HCT116 (cell line): Measurements from ENCODE around the gene DENND1A. TPM values are rescaled to one million over a fixed set of nuclear protein-coding genes. Genes with fewer than 3 reads are reported as not detected.

ENCODE experiments used
- ATAC-seq: fragments of 200-7000 bp; cut with Tn5 transposase; 2 replicates; pipeline ENCODE4 v1.9.1; 2020; ENCODE audit warnings: mild to moderate bottlenecking, moderate library complexity
- BruUV-seq: library from RNA; stranded (reverse); fragments of 400-500 nt; replicated peaks from 2 replicates; lab custom pipeline; 2021; lab: Mats Ljungman, UMichigan
- CTCF ChIA-PET: fragments of 300-600 bp; sonication (Branson Sonifier 250); formaldehyde crosslinking; loops from one replicate; lab custom pipeline; 2021; ENCODE audit warnings: antibody characterized with exemption; lab: Charles Lee
- POLR2A ChIA-PET: fragments of 300-600, 350-600 bp; sonication (Branson Sonifier 250); formaldehyde crosslinking; loops from one replicate; lab custom pipeline; 2021; ENCODE audit warnings: antibody characterized with exemption; lab: Charles Lee
- RAD21 ChIA-PET, 2 experiments: fragments of 300-600 bp; sonication (Branson Sonifier 250); formaldehyde crosslinking; loops; one replicate each; lab custom pipeline; 2023; ENCODE audit warnings: low total read pairs in 2 of 2; ENCODE audit not compliant: uncharacterized antibody in 2 of 2, unreplicated experiment in 2 of 2, low non-redundant PET in 1 of 2; lab: Charles Lee
- DNase-seq: peaks from one replicate; pipeline ENCODE4 v3.0.0-alpha.2; 2010; ENCODE audit warnings: low read depth, low spot score
- H2AFZ ChIP-seq: fragments of 200-600 bp; shearing (Covaris generic), sonication (generic); 2 replicates; pipeline ENCODE4 v1.6.1; 2017; ENCODE audit warnings: low read depth, mixed run types, mixed read lengths, antibody characterized with exemption, low read length; ENCODE audit not compliant: poor library complexity, severe bottlenecking
- H3K27ac ChIP-seq: 2 replicates; pipeline ENCODE4 v1.5.1; 2012; ENCODE audit warnings: low read depth, low read length
- H3K27me3 ChIP-seq: fragments of 200-600 bp; sonication (generic); 2 replicates; pipeline ENCODE4 v1.6.1; 2016; ENCODE audit warnings: mixed run types, low read length, mixed read lengths; ENCODE audit not compliant: insufficient read depth
- H3K36me3 ChIP-seq, 2 experiments: fragments of 200-500 bp in 1 of 2; fragments of 200-600 bp in 1 of 2; sonication (Bioruptor generic) in 1 of 2; sonication (generic) in 1 of 2; 2 replicates each; pipeline versions ENCODE4 v1.5.1 to v1.6.1; 2014 to 2016; ENCODE audit warnings: low read length in 2 of 2, inconsistent platforms in 1 of 2, mixed read lengths in 1 of 2, mixed run types in 1 of 2; ENCODE audit not compliant: insufficient read depth in 2 of 2, control insufficient read depth in 1 of 2
- H3K4me1 ChIP-seq, 2 experiments: fragments of 200-600 bp in 1 of 2; sonication (generic) in 1 of 2; 2 replicates each; pipeline versions ENCODE4 v1.5.1 to v1.6.1; 2012 to 2017; ENCODE audit warnings: low read length in 2 of 2, inconsistent platforms in 1 of 2, mild to moderate bottlenecking in 1 of 2, mixed read lengths in 1 of 2, mixed run types in 1 of 2, moderate library complexity in 1 of 2; ENCODE audit not compliant: insufficient read depth in 2 of 2, control insufficient read depth in 1 of 2
- H3K4me2 ChIP-seq: fragments of 200-600 bp; sonication (generic); 2 replicates; pipeline ENCODE4 v1.6.1; 2017; ENCODE audit warnings: mixed run types, low read length, mixed read lengths
- H3K4me3 ChIP-seq, 2 experiments: fragments of 200-600 bp in 1 of 2; sonication (generic) in 1 of 2; replicated peaks in 1 of 2; 2 replicates each; pipeline ENCODE4 v1.5.1; 2011 to 2016; ENCODE audit warnings: low read length in 2 of 2, control low read depth in 1 of 2, low read depth in 1 of 2, mild to moderate bottlenecking in 1 of 2, mixed read lengths in 1 of 2, mixed run types in 1 of 2
- H3K79me2 ChIP-seq: fragments of 200-600 bp; sonication (generic); 2 replicates; pipeline ENCODE4 v1.6.1; 2017; ENCODE audit warnings: mild to moderate bottlenecking, mixed run types, low read length, moderate library complexity, mixed read lengths; ENCODE audit not compliant: insufficient read depth
- H3K9ac ChIP-seq: fragments of 200-600 bp; sonication (generic); 2 replicates; pipeline ENCODE4 v1.6.1; 2016; ENCODE audit warnings: low read length, mixed read lengths
- H3K9me2 ChIP-seq: fragments of 200-600 bp; sonication (generic), shearing (Covaris generic); 2 replicates; pipeline ENCODE4 v1.6.1; 2017; ENCODE audit warnings: mixed run types, mild to moderate bottlenecking, moderate library complexity; ENCODE audit not compliant: insufficient read depth
- H3K9me3 ChIP-seq, 2 experiments: fragments of 200-500 bp in 1 of 2; fragments of 200-600 bp in 1 of 2; sonication (Bioruptor generic) in 1 of 2; sonication (generic) in 1 of 2; 2 replicates each; pipeline ENCODE4 v1.6.1; 2014 to 2017; ENCODE audit warnings: low read length in 2 of 2, mixed read lengths in 2 of 2, inconsistent platforms in 1 of 2, low read depth in 1 of 2, mild to moderate bottlenecking in 1 of 2, mixed run types in 1 of 2, moderate library complexity in 1 of 2; ENCODE audit not compliant: control insufficient read depth in 1 of 2, insufficient read depth in 1 of 2
- H4K20me1 ChIP-seq: fragments of 200-600 bp; sonication (generic), shearing (Covaris generic); 2 replicates; pipeline ENCODE4 v1.6.1; 2017; ENCODE audit warnings: mixed run types, mild to moderate bottlenecking, moderate library complexity; ENCODE audit not compliant: insufficient read depth
- CBX3 ChIP-seq: IDR thresholded peaks from 2 replicates; pipeline ENCODE4 v1.6.1; 2012; ENCODE audit warnings: low read depth
- CEBPB ChIP-seq: IDR thresholded peaks from 2 replicates; pipeline ENCODE4 v1.6.1; 2012; ENCODE audit warnings: low read depth
- EZH2 ChIP-seq: fragments of 200-600 bp; sonication (generic); IDR thresholded peaks from 2 replicates; pipeline ENCODE4 v1.6.1; 2017; ENCODE audit warnings: antibody characterized with exemption, mixed run types
- FOSL1 ChIP-seq: IDR thresholded peaks from 2 replicates; pipeline ENCODE4 v1.6.1; 2012; ENCODE audit warnings: low read depth
- POLR2A ChIP-seq: IDR thresholded peaks from 2 replicates; pipeline ENCODE4 v1.7.0; 2011; ENCODE audit warnings: borderline replicate concordance; ENCODE audit not compliant: insufficient read depth, insufficient read length; ENCODE audit errors: extremely low read depth
- POLR2AphosphoS5 ChIP-seq: IDR thresholded peaks from 2 replicates; pipeline ENCODE4 v1.6.1; 2011; ENCODE audit warnings: mild to moderate bottlenecking, low read depth, low read length, moderate library complexity
- SIN3A ChIP-seq: IDR thresholded peaks from 2 replicates; pipeline ENCODE4 v1.6.1; 2012; ENCODE audit warnings: low read depth
- SRF ChIP-seq: IDR thresholded peaks from 2 replicates; pipeline ENCODE4 v1.6.1; 2012; ENCODE audit warnings: low read depth
- TCF7L2 ChIP-seq: IDR thresholded peaks from 2 replicates; pipeline ENCODE4 v1.7.0; 2011; ENCODE audit warnings: borderline replicate concordance, inconsistent platforms; ENCODE audit not compliant: insufficient read depth, insufficient read length; ENCODE audit errors: extremely low read depth
- ZFX ChIP-seq: fragments of 450-650 bp; IDR thresholded peaks from 2 replicates; pipeline ENCODE4 v1.6.1; 2017
- intact Hi-C: fragments of 100-400 bp; cut with micrococcal nuclease; formaldehyde crosslinking; loops from 2 replicates; pipeline ENCODE4 v1.10.0; 2022
- total RNA-seq: library from RNA; stranded (reverse); gene quantifications from one replicate; pipeline ENCODE4 v1.2.1, GENCODE V29; 2021; ENCODE audit not compliant: unreplicated experiment
- TF ChIP-seq, protein P1 (sequence below): IDR thresholded peaks from 2 replicates; pipeline ENCODE4 v1.6.1; 2011; ENCODE audit warnings: mild to moderate bottlenecking, low read length, moderate library complexity; ENCODE audit not compliant: insufficient replicate concordance; ENCODE audit errors: extremely low read depth
- TF ChIP-seq, protein P2 (sequence below): IDR thresholded peaks from 2 replicates; pipeline ENCODE4 v1.6.1; 2012
- TF ChIP-seq, protein P3 (sequence below): IDR thresholded peaks from 2 replicates; pipeline ENCODE4 v1.6.1; 2012
- TF ChIP-seq, protein P4 (sequence below): IDR thresholded peaks from 2 replicates; pipeline ENCODE4 v1.6.1; 2012; ENCODE audit warnings: low read depth

DENND1A gene
- total RNA-seq, 1 experiment from 2014 or later: 33.0 TPM

DNA sequence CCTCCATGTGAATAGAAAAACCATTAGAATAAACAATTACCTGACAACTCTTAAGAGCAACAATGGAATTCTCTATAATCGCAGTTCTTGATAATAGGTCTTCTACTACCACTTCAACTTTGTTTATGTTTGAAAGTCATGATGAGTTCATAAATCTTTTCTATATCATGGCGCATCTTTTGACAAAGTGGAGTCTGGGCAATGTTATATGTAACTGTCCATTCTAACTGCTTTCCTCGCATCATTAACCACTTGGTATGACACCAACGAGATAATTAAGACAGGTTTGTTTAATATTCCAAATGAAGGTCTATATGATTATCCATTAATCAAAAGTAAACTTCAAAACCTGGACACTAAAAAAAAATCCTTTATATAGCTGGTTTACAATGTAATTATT is 272.0 kb downstream of the DENND1A start (continued):
- TF ChIP-seq, protein P1, sequence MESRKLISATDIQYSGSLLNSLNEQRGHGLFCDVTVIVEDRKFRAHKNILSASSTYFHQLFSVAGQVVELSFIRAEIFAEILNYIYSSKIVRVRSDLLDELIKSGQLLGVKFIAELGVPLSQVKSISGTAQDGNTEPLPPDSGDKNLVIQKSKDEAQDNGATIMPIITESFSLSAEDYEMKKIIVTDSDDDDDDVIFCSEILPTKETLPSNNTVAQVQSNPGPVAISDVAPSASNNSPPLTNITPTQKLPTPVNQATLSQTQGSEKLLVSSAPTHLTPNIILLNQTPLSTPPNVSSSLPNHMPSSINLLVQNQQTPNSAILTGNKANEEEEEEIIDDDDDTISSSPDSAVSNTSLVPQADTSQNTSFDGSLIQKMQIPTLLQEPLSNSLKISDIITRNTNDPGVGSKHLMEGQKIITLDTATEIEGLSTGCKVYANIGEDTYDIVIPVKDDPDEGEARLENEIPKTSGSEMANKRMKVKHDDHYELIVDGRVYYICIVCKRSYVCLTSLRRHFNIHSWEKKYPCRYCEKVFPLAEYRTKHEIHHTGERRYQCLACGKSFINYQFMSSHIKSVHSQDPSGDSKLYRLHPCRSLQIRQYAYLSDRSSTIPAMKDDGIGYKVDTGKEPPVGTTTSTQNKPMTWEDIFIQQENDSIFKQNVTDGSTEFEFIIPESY: no peak
- TF ChIP-seq SIN3A: no peak
- TF ChIP-seq, all 23 proteins: peak for 0

DNA sequence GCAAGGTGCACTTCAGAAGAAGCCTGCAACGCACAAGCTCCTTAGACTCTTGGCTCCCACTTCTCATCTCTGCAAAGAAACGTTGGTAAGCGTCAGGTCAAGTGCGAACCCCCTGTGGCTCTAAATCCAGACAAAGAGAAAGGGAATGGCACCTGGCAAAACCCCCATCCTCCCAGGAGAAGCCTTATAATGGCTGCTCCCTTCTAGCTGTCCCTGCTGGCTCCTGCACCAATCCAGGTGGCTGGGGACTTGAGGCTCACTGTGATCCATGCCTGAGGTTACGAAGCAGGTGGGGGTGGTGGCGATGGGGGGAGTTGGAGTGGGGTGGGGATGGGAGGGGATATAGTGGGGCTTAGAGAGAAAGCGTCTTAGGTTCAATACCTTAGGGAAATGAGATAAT is 272.8 kb downstream of the DENND1A start:
- H3K27ac ChIP-seq: no peak overlapping the region
- ATAC-seq: no peak
- H4K20me1 ChIP-seq: no peaks in the 10 kb centered on the region
- no peaks in the 10 kb centered on the region for H3K9me3 ChIP-seq
- H3K4me2 ChIP-seq: no peak overlapping the region
- intact Hi-C loops: no loop called here
- POLR2A ChIA-PET: no interaction called here
- H3K4me3 ChIP-seq: no peak overlapping the region
- H3K79me2 ChIP-seq: no peaks in the 10 kb centered on the region
- RAD21 ChIA-PET: no interaction called here
- H3K9me2 ChIP-seq: no peaks in the 10 kb centered on the region
- CTCF ChIA-PET: no interaction called here
- H3K9ac ChIP-seq: no peak overlapping the region
- no peaks in the 10 kb centered on the region for H3K27me3 ChIP-seq
- no peak overlapping the region for H2AFZ ChIP-seq
- TF ChIP-seq ZFX: no peak
- no peak for TF ChIP-seq POLR2AphosphoS5
- TF ChIP-seq CEBPB: no peak
- TF ChIP-seq TCF7L2: no peak
- TF ChIP-seq POLR2A: no peak
- TF ChIP-seq FOSL1: no peak
- TF ChIP-seq CBX3: no peak
- no peak for TF ChIP-seq SRF
- TF ChIP-seq, protein P2, sequence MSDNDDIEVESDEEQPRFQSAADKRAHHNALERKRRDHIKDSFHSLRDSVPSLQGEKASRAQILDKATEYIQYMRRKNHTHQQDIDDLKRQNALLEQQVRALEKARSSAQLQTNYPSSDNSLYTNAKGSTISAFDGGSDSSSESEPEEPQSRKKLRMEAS: no peak
- TF ChIP-seq, protein P3, sequence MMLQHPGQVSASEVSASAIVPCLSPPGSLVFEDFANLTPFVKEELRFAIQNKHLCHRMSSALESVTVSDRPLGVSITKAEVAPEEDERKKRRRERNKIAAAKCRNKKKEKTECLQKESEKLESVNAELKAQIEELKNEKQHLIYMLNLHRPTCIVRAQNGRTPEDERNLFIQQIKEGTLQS: no peak
- TF ChIP-seq, protein P4, sequence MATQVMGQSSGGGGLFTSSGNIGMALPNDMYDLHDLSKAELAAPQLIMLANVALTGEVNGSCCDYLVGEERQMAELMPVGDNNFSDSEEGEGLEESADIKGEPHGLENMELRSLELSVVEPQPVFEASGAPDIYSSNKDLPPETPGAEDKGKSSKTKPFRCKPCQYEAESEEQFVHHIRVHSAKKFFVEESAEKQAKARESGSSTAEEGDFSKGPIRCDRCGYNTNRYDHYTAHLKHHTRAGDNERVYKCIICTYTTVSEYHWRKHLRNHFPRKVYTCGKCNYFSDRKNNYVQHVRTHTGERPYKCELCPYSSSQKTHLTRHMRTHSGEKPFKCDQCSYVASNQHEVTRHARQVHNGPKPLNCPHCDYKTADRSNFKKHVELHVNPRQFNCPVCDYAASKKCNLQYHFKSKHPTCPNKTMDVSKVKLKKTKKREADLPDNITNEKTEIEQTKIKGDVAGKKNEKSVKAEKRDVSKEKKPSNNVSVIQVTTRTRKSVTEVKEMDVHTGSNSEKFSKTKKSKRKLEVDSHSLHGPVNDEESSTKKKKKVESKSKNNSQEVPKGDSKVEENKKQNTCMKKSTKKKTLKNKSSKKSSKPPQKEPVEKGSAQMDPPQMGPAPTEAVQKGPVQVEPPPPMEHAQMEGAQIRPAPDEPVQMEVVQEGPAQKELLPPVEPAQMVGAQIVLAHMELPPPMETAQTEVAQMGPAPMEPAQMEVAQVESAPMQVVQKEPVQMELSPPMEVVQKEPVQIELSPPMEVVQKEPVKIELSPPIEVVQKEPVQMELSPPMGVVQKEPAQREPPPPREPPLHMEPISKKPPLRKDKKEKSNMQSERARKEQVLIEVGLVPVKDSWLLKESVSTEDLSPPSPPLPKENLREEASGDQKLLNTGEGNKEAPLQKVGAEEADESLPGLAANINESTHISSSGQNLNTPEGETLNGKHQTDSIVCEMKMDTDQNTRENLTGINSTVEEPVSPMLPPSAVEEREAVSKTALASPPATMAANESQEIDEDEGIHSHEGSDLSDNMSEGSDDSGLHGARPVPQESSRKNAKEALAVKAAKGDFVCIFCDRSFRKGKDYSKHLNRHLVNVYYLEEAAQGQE: no peak
- TF ChIP-seq EZH2: no peak
- TF ChIP-seq, all 23 proteins: peak for 0
- no TSS peak for BruUV-seq
- no peak for DNase-seq
- Histone ChIP-seq H3K36me3 (no peaks in the 10 kb centered on the region), H3K4me1 (no peaks in the 10 kb centered on the region)
